Raji (cell line): ENCODE measurements around the gene POU6F1.

Source experiments
- POLR2A ChIP-seq: IDR thresholded peaks from 2 replicates; pipeline ENCODE4 v1.6.1; 2011; ENCODE audit warnings: low read depth, low read length, control low read depth; ENCODE audit not compliant: insufficient read depth

Gene POU6F1

GRCh38 chr12:51217968-51218606 lies at the start of gene POU6F1:
TSS of gene POU6F1 (minus strand) at chr12:51218062. CDS start at chr12:51206836, 11,226 bp downstream.
- TF ChIP-seq POLR2A: peak; percentile 69

- no peak for TF ChIP-seq POLR2A
Observed at GRCh38 chr12:51265024-51265423, 47.2 kb upstream of the POU6F1 start.

GRCh38 chr12:51264297-51264696 lies 46.4 kb upstream of the POU6F1 start:
- TF ChIP-seq POLR2A: no peak

GRCh38 chr12:51263341-51263740 lies 45.5 kb upstream of the POU6F1 start:
- TF ChIP-seq POLR2A: no peak

GRCh38 chr12:51262758-51263177 lies 44.9 kb upstream of the POU6F1 start:
- TF ChIP-seq POLR2A: no peak

- TF ChIP-seq POLR2A: no peak
Observed at GRCh38 chr12:51254536-51254935, 36.7 kb upstream of the POU6F1 start.

- TF ChIP-seq POLR2A: no peak
Observed at GRCh38 chr12:51253276-51253675, 35.4 kb upstream of the POU6F1 start.

GRCh38 chr12:51247523-51248206 lies 29.8 kb upstream of the POU6F1 start:
- no peak for TF ChIP-seq POLR2A

- TF ChIP-seq POLR2A: no peak
Observed at GRCh38 chr12:51246254-51246853, 28.5 kb upstream of the POU6F1 start.

GRCh38 chr12:51245476-51246253 lies 27.8 kb upstream of the POU6F1 start:
- TF ChIP-seq POLR2A: no peak

GRCh38 chr12:51244269-51244668 lies 26.4 kb upstream of the POU6F1 start:
- TF ChIP-seq POLR2A: no peak

GRCh38 chr12:51242876-51243275 lies 25.0 kb upstream of the POU6F1 start:
- TF ChIP-seq POLR2A: no peak

- TF ChIP-seq POLR2A: no peak
Observed at GRCh38 chr12:51242120-51242519, 24.3 kb upstream of the POU6F1 start.

GRCh38 chr12:51240971-51241370 lies 23.1 kb upstream of the POU6F1 start:
- no peak for TF ChIP-seq POLR2A

GRCh38 chr12:51238510-51239334 lies 20.9 kb upstream of the POU6F1 start, which contains the start of gene DAZAP2:
TSS of gene DAZAP2 (plus strand) at chr12:51238826. CDS start at chr12:51238908, 82 bp downstream.
- peak; percentile 88 for TF ChIP-seq POLR2A

- TF ChIP-seq POLR2A: no peak
Observed at GRCh38 chr12:51238037-51238509, 20.2 kb upstream of the POU6F1 start.
